ENCODE measurements around the gene VASH2. TPM values are rescaled to one million over a fixed set of nuclear protein-coding genes. Genes with fewer than 3 reads are reported as not detected.
"Not testable (repeated sequence)": the region's sequence is repeated elsewhere in the genome, so short reads cannot be mapped to it uniquely, and the experiment has no call there.

Gene VASH2
- total RNA-seq, 2 experiments from 2014 or later: 0.21 to 0.22 TPM

DNA sequence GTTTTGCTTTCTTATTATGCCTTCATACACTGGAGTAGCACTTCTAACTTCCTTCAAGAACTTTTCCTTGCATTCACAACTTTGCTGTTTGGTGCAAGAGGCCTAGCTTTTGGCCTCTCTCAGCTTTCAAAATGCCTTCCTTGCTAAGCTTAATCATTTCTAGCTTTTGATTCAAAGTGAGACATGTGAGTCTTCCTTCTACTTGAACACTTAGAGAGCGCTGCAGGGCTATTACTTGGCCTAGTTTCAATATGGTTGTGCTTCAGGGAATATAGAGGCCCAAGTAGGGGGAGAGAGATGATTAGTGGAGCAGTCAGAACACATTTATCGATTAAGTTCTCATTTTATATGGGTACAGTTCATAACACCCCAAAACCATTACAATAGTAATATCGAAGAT lies 52.9 kb downstream of the VASH2 start:
- H3K27ac Mint-ChIP-seq: peak overlapping the region; percentile 39
- H3K27me3 Mint-ChIP-seq: no peaks in the 10 kb centered on the region
- peaks cover 8% of the 10 kb centered on the region for H3K4me1 Mint-ChIP-seq
- no peak for DNase-seq
- peaks cover 7% of the 10 kb centered on the region for H3K36me3 Mint-ChIP-seq
- no peak overlapping the region for H3K4me3 Mint-ChIP-seq
- H3K9me3 Mint-ChIP-seq: no peaks in the 10 kb centered on the region

DNA sequence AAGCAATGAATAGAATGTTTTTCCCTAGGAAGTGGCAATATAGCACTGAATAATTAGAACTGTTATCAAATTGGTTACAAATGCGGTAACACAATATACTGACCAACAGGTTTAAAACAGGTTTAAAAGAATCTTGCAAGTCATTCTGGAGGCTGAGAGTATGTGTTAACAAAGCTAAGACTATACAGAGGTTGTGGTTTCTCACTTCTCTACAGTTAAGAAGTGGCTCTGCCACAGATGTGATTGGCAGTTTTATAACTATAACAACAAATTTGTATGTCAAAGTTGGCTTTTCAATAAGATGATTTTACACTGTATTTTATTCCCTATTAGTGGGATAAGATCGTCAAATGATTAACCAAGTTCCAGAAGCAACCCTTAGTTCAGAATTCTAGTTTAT lies 58.2 kb downstream of the VASH2 start:
- no peak for DNase-seq
- Mint-ChIP-seq H3K9me3 (no peaks in the 10 kb centered on the region), H3K27ac (no peak overlapping the region), H3K36me3 (peaks cover 19% of the 10 kb centered on the region), H3K27me3 (no peaks in the 10 kb centered on the region), H3K4me1 (peaks cover 24% of the 10 kb centered on the region), H3K4me3 (no peak overlapping the region)

DNA sequence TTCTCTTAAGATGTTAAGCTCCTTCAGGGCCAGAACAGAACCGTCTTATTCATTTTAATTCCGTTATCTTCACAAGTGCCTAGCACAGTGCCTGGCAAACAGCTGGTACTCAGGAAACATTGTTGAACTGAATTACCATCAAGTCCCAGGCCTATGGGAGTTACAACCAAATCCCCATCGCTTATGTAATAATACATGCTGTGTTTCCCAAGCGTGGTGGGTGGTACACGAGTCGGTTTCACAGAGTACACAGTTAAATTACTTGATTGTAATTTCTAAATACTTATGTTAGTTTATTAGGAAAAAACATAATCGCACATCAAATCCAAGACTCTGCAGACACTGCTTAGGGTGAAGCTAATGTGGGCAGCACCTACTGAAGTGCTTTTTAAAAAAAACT lies 64.3 kb downstream of the VASH2 start:
- Mint-ChIP-seq H3K27ac (peak overlapping the region; percentile 99), H3K27me3 (no peaks in the 10 kb centered on the region), H3K4me1 (peaks cover 25% of the 10 kb centered on the region), H3K36me3 (peaks cover 15% of the 10 kb centered on the region), H3K4me3 (peak overlapping the region; percentile 100), H3K9me3 (no peaks in the 10 kb centered on the region)
- DNase-seq: no peak

DNA sequence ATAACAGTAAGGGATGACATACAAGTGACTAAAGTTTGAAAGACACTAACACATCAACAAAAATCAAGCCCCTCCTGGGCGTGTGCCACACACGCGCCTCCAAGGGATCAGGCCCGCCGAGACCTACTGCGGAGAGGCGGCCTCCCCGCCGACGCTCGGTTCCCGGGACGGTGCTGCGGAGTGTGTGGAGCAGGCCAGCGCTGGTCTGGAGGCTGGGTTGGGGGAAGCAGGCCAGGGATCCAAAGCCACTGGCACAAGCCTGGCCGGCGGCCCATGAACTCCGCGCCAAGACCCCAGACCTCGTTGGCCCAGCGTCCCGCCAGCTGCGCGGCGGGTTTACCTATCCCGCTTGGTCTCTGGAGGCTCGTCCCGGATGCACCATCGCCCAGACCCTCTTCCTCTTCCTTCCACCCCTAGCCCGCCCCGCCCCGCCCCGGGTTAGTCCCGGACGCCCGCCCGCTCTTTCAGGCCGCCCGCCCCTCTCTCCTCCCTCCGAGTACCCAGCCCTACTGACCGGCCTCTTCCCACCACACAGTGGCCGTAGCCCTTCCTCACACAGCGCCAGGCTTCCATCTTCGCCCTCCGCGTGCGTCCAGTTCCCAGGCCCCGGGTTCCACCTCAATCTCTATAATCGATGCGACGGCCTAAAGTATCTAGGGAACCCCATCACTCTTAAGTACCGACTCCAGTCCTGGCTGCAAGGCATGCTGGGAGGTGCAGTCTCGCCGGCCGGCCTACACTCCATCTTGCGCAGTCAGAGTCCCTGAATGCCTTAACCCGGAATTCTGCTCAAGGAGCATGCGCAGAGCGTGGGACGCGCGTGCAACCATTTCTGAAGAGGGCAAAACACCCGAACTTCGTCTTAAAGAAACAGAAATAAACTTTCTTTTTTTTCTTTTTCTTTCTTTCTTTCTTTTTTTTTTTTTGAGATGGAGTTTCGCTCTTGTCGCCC lies 65.0 kb downstream of the VASH2 start, which contains the start of gene ANGEL2:
TSS of gene ANGEL2 (minus strand) at position 769 of the 952 bp plus-strand sequence. CDS start at position 573, 196 bp downstream.
- Mint-ChIP-seq H3K36me3 (peaks cover 15% of the 10 kb centered on the region), H3K9me3 (no peaks in the 10 kb centered on the region), H3K4me1 (peaks cover 25% of the 10 kb centered on the region), H3K27ac (peak within 1 kb of the TSS; percentile 99), H3K4me3 (peak within 1 kb of the TSS; percentile 100), H3K27me3 (no peaks in the 10 kb centered on the region)
- peak; percentile 94 for DNase-seq

DNA sequence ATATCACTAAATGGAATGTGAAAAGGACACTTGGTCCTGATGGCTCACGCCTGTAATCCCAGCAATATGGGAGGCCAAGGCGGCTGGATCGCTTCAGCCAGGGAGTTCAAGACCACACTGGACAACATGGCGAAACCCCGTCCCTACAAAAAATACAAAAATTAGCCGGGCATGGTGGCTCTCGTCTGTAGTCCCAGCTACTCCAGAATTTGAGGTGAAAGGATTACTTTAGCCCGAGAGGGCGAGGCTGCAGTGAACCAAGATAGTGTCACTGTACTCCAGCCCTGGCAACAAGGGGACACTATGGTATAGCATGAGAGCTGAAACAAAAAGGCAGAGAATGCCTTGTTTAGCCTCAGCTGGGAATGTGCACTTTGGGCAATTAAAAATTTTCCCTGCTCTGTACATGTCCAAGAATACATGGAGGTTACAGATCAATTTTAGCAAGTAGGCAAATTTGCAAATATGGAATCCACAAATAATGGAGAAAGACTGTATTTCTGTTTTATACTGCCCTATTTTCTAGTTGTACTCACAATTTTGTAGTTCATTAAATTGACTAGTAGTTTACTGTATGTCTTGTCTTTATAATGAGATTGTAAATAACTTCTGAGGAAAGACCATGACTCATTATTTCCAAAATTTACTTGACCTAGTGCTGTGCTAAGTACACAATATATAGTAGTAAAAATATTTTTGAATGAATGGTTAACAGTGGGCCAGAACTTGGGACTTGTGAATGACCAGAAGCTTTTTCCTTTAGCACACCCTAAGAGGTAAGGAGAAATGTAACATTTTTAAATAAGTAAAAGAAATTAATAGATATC lies 67.3 kb downstream of the VASH2 start:
- Mint-ChIP-seq H3K4me1 (peaks cover 16% of the 10 kb centered on the region), H3K9me3 (no peaks in the 10 kb centered on the region), H3K36me3 (peaks cover 2% of the 10 kb centered on the region), H3K4me3 (no peak overlapping the region), H3K27ac (no peak overlapping the region), H3K27me3 (no peaks in the 10 kb centered on the region)
- no peak for DNase-seq

DNA sequence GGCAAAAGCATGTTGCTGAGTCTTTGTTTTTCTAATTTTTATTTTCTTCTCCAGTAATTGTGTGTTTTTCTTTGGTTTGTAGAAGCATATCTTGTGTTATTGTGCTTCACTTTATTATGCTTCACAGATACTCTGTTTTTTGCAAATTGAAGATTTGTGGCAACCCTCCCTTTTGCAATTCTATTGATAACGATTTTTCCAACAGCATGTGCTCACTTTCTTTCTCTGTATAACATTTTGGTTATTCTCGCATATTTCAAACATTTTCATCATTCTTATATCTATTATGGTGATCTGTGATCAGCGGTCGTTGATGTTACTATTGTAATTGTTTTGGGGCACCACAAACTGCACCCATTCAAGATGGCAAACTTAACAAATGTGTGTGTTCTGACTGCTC lies 69.1 kb downstream of the VASH2 start:
- peaks cover 3% of the 10 kb centered on the region for H3K4me1 Mint-ChIP-seq
- H3K36me3 Mint-ChIP-seq: no peaks in the 10 kb centered on the region
- H3K27ac Mint-ChIP-seq: no peak overlapping the region
- H3K4me3 Mint-ChIP-seq: no peak overlapping the region
- no peak for DNase-seq
- H3K9me3 Mint-ChIP-seq: no peaks in the 10 kb centered on the region
- H3K27me3 Mint-ChIP-seq: peaks cover 7% of the 10 kb centered on the region

DNA sequence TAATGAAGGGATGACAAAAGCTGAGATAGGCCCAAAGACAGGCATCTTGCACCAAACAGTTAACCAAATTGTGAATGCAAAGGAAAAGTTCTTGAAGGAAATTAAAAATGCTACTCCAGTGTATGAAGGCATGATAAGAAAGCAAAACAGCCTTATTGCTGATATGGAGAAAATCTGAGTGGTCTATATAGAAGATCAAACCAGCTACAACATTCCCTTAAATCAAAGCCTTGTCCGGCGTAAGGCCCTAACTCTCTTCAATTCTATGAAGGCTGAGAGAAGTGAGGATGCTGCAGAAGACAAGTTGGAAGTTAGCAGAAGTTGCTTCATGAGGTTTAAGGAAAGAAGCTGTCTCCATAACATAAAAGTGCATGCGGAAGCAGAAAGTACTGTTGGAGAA lies 69.7 kb downstream of the VASH2 start:
- Mint-ChIP-seq H3K27ac (no peak overlapping the region), H3K4me1 (peaks cover 2% of the 10 kb centered on the region), H3K4me3 (no peak overlapping the region), H3K27me3 (peaks cover 9% of the 10 kb centered on the region), H3K36me3 (no peaks in the 10 kb centered on the region), H3K9me3 (no peaks in the 10 kb centered on the region)
- DNase-seq: no peak

DNA sequence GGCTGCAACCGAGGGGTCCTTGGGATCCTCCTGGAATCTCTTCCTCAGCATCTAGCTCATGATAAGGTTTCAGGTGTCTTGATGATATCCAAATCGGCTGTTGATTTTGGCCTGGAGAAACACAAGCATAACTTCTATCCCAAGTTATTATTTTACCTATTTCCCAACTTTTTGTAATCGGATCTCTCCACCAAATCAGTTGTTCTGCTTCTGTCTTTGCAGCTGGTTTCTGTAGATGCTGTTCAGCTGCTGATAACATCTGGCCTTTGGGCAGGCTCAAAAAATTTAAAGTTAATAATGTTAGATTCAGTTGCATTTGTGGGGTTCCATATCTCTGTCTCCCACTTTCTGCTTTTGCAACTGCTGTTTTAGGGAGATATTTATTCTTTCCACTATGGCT lies 76.7 kb downstream of the VASH2 start:
- not testable (repeated sequence) for DNase-seq, H3K27ac Mint-ChIP-seq, H3K9me3 Mint-ChIP-seq, H3K4me3 Mint-ChIP-seq, H3K36me3 Mint-ChIP-seq, H3K4me1 Mint-ChIP-seq
- H3K27me3 Mint-ChIP-seq: peaks cover 53% of the 10 kb centered on the region

DNA sequence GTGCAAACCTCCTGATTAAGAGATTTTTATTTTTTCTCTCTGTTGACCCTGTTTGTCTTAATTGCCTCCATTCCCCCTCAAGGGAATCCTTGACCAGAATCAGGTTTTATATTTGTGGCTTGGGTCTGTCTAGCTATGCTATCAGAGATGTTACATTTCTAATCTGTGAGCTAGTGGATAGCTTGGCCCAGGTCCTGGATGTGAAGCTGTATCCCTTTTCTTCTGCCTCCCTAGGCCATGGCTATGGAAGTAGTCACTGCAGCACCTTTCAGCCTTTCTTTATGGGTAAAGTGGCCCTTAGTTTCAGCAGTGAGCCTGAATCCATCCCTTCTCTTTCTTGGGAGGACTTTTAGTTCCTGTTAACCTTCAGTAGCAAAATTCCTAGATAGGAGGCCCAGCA lies 82.3 kb downstream of the VASH2 start:
- no peak for DNase-seq
- Mint-ChIP-seq H3K4me1 (no peaks in the 10 kb centered on the region), H3K36me3 (no peaks in the 10 kb centered on the region), H3K27ac (no peak overlapping the region), H3K9me3 (no peaks in the 10 kb centered on the region), H3K4me3 (no peak overlapping the region), H3K27me3 (peaks cover 67% of the 10 kb centered on the region)

DNA sequence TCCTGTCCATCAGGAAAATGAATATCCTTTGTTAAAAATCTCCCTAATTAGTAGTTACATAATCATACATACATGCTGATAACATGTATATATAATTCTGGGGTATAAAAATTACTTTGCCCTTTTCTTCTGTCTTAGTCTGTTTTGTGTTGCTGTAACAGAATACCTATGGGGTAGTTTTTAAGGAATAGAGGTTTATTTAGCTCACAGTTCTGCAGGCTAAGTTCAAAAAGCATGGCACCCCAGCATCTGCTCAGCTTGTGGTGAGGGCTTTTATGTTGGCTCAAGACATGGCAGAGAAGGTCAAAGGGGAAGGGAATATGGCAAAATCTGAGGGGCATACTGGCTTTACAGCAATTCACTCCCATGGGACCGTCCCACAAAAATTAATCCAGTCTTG lies 84.4 kb downstream of the VASH2 start:
- DNase-seq: no peak
- Mint-ChIP-seq H3K4me1 (no peaks in the 10 kb centered on the region), H3K4me3 (no peak overlapping the region), H3K9me3 (no peaks in the 10 kb centered on the region), H3K36me3 (no peaks in the 10 kb centered on the region), H3K27ac (no peak overlapping the region), H3K27me3 (peaks cover 59% of the 10 kb centered on the region)

DNA sequence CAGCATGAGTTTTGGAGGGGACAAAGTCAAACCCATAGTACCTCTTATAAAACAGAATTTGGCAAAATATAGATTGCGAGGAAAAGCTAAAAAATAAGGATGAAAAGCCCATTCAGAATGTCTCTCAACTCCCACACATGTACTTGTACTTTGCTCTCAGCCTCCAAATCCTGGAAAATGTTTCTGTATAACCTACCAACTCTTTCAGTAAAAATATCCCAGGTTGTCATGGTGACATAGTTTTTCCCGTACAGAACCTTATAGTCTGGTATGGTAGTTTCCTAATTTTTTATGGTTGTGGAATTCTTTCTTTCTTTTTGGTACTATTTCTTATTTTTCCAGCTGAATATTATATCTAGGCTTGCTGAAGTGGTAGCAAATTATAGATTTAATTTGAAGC lies 85.2 kb downstream of the VASH2 start:
- Mint-ChIP-seq H3K4me3 (no peak overlapping the region), H3K27ac (no peak overlapping the region), H3K4me1 (no peaks in the 10 kb centered on the region), H3K36me3 (no peaks in the 10 kb centered on the region), H3K9me3 (no peaks in the 10 kb centered on the region), H3K27me3 (peaks cover 50% of the 10 kb centered on the region)
- DNase-seq: no peak

Other genes starting within 250 kb of the VASH2 start
- 10 to 100 TPM; 35.7 to 36.7 TPM for gene NSL1, start 158.8 kb upstream of the VASH2 start, total RNA-seq
- gene TATDN3, start 158.6 kb upstream of the VASH2 start, total RNA-seq: 10 to 100 TPM; 15.2 to 18.9 TPM
- not detected for gene SPATA45, start 102.9 kb upstream of the VASH2 start, total RNA-seq
- 10 to 100 TPM in 1 of 2 experiments, 1 to 10 TPM in 1; 9.6 to 14.1 TPM for gene FLVCR1, start 92.3 kb upstream of the VASH2 start, total RNA-seq
- gene ANGEL2, start 65.3 kb downstream of the VASH2 start, total RNA-seq: 10 to 100 TPM; 41.6 to 42.3 TPM
- gene RPS6KC1, start 100.7 kb downstream of the VASH2 start, total RNA-seq: 1 to 10 TPM; 5.3 to 6.0 TPM